HepG2 (cell line): Measurements from ENCODE around the gene PTK7. TPM values are rescaled to one million over a fixed set of nuclear protein-coding genes. Genes with fewer than 3 reads are reported as not detected.

Source experiments
- ATRX ChIP-seq: sonication (generic); formaldehyde crosslinking; IDR thresholded peaks from 2 replicates; pipeline ENCODE4 v1.4.0; 2020; ENCODE audit warnings: missing genetic modification reagents, borderline replicate concordance
- KDM3A ChIP-seq: IDR thresholded peaks from 2 replicates; pipeline ENCODE4 v1.6.1; 2018; ENCODE audit warnings: low read depth, missing compliant biosample characterization
- NCOA2 ChIP-seq: sonication (generic); formaldehyde crosslinking; IDR thresholded peaks from 2 replicates; pipeline ENCODE4 v1.8.0; 2022; ENCODE audit warnings: inconsistent platforms
- NFYB ChIP-seq: sonication (generic); formaldehyde crosslinking; IDR thresholded peaks from 2 replicates; pipeline ENCODE4 v1.4.0; 2020; ENCODE audit warnings: missing genetic modification reagents
- SCMH1 ChIP-seq: sonication (generic); formaldehyde crosslinking; IDR thresholded peaks from 2 replicates; pipeline ENCODE4 v1.9.0; 2021; ENCODE audit warnings: missing genetic modification reagents, mild to moderate bottlenecking, borderline replicate concordance
- SKI ChIP-seq: fragments of 450-650 bp; IDR thresholded peaks from one replicate; pipeline ENCODE4 v1.6.1; 2018; ENCODE audit warnings: mild to moderate bottlenecking; ENCODE audit not compliant: partially characterized antibody
- TCF7L2 ChIP-seq: IDR thresholded peaks from 2 replicates; pipeline ENCODE4 v1.6.1; 2011; ENCODE audit warnings: mild to moderate bottlenecking, low read depth, low read length, moderate library complexity
- THYN1 ChIP-seq: sonication (generic); formaldehyde crosslinking; IDR thresholded peaks from 2 replicates; pipeline ENCODE4 v1.8.1; 2023; ENCODE audit warnings: low read depth, mild to moderate bottlenecking, moderate library complexity, missing genetic modification reagents, borderline replicate concordance
- XBP1 ChIP-seq: sonication (generic); formaldehyde crosslinking; IDR thresholded peaks from 2 replicates; pipeline ENCODE4 v1.5.0; 2020; ENCODE audit warnings: missing genetic modification reagents
- ZFYVE20 ChIP-seq: sonication (generic); formaldehyde crosslinking; IDR thresholded peaks from 2 replicates; pipeline ENCODE4 v1.8.0; 2023; ENCODE audit warnings: low read depth, mild to moderate bottlenecking, moderate library complexity, missing genetic modification reagents, borderline replicate concordance
- ZNF446 ChIP-seq: sonication (generic); formaldehyde crosslinking; IDR thresholded peaks from 2 replicates; pipeline ENCODE4 v1.5.0; 2020; ENCODE audit warnings: mild to moderate bottlenecking, missing genetic modification reagents
- polyA plus RNA-seq, 8 experiments: library from polyadenylated mRNA; depleted of rRNA in 3 of 8; stranded (reverse) in 7 of 8; unstranded in 1 of 8; fragments of >200 nt; fragmentation: Illumina TruSeq in 4 of 8; extraction: Trizol in 4 of 8; gene quantifications; 2 replicates each; pipeline versions ENCODE4 v1.2.1 to v1.2.3, GENCODE V29; 2011 to 2016; ENCODE audit warnings: low read depth in 4 of 8, missing spikeins in 1 of 8, mixed read lengths in 1 of 8; ENCODE audit not compliant: insufficient read depth in 1 of 8
- total RNA-seq, 5 experiments: library from RNA; depleted of rRNA; stranded (reverse); fragments of >200 nt; fragmentation: Illumina TruSeq; extraction: Trizol; gene quantifications; 2 replicates each; pipeline ENCODE4 v1.2.3, GENCODE V29; 2016; ENCODE audit warnings: low read depth in 1 of 5
- TF ChIP-seq, protein P1 (sequence below): sonication (generic); formaldehyde crosslinking; IDR thresholded peaks from 2 replicates; pipeline ENCODE4 v1.4.0; 2020; ENCODE audit warnings: missing genetic modification reagents; ENCODE audit errors: not compliant biosample characterization
- TF ChIP-seq, protein P2 (sequence below): sonication (generic); formaldehyde crosslinking; conservative IDR thresholded peaks from 2 replicates; pipeline ENCODE4 v1.8.1; 2023; ENCODE audit warnings: missing genetic modification reagents
- TF ChIP-seq, protein P3 (sequence below): IDR thresholded peaks from 2 replicates; pipeline ENCODE4 v1.6.1; 2016; ENCODE audit warnings: mild to moderate bottlenecking, missing biosample characterization, missing genetic modification reagents
- TF ChIP-seq, protein P4 (sequence below): sonication (generic); formaldehyde crosslinking; IDR thresholded peaks from 2 replicates; pipeline ENCODE4 v1.8.0; 2022; ENCODE audit warnings: missing genetic modification reagents, low read depth, mild to moderate bottlenecking, borderline replicate concordance
- TF ChIP-seq, protein P5 (sequence below): IDR thresholded peaks from 2 replicates; pipeline ENCODE4 v1.6.1; 2016; ENCODE audit warnings: low read depth, missing genetic modification reagents, missing compliant biosample characterization
- TF ChIP-seq, protein P6 (sequence below): sonication (generic); formaldehyde crosslinking; IDR thresholded peaks from 2 replicates; pipeline ENCODE4 v1.4.0; 2020; ENCODE audit warnings: missing genetic modification reagents, mild to moderate bottlenecking, borderline replicate concordance

PTK7 gene
- total and polyA plus RNA-seq, 2 of the 13 experiments (the other 11 are each of a cell fraction or from before 2014, with no cell fraction given), result 98.5 to 99.8 TPM

DNA sequence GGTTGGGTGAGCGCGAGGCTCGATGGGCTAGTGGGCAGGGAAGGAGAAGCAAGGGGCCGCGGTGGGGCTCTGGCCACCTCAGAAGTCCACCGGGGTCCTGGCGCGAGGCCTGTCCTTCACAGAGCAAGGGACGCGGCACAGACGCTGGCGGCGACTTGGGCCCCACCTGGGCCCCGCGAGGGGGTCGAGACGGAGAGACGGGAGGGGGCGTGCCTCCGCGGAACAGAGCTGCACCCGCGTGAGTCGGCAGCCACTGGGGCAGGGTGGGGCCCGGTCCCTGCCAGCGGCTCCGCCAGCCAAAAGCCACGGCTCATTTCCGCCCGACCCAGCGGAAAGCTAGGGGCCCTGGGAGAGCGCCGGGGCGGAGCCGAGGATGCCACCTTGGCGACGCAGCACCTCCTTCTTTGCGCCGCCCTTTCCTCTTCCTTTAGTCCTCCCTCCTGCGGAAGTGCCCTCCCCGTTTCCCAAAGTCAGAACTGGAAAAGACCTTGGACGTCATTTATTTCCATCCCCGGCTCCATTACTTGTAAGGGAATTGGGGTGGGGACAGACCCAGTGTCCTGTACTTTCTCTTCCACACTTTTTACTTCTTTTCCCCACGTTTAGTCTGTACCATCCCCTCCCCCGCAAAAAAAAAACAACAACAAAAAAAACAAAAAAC lies 22.4 kb upstream of the PTK7 start, which contains the start of gene CUL7 (continued):
- TF ChIP-seq, protein P1, sequence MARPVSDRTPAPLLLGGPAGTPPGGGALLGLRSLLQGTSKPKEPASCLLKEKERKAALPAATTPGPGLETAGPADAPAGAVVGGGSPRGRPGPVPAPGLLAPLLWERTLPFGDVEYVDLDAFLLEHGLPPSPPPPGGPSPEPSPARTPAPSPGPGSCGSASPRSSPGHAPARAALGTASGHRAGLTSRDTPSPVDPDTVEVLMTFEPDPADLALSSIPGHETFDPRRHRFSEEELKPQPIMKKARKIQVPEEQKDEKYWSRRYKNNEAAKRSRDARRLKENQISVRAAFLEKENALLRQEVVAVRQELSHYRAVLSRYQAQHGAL (CRISPR knock-in tag), result no peak
- TF ChIP-seq, protein P2, sequence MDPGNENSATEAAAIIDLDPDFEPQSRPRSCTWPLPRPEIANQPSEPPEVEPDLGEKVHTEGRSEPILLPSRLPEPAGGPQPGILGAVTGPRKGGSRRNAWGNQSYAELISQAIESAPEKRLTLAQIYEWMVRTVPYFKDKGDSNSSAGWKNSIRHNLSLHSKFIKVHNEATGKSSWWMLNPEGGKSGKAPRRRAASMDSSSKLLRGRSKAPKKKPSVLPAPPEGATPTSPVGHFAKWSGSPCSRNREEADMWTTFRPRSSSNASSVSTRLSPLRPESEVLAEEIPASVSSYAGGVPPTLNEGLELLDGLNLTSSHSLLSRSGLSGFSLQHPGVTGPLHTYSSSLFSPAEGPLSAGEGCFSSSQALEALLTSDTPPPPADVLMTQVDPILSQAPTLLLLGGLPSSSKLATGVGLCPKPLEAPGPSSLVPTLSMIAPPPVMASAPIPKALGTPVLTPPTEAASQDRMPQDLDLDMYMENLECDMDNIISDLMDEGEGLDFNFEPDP (CRISPR knock-in tag), result no peak
- TF ChIP-seq, protein P3, sequence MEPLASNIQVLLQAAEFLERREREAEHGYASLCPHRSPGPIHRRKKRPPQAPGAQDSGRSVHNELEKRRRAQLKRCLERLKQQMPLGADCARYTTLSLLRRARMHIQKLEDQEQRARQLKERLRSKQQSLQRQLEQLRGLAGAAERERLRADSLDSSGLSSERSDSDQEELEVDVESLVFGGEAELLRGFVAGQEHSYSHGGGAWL (CRISPR knock-in tag), result peak; percentile 99
- TF ChIP-seq NCOA2 (CRISPR knock-in tag) (peak; percentile 73), THYN1 (CRISPR knock-in tag) (no peak), KDM3A (CRISPR knock-in tag) (peak; percentile 95), ZFYVE20 (CRISPR knock-in tag) (peak; percentile 56; the same call in 1 of the 2 replicates), TCF7L2 (no peak), SCMH1 (no peak), ATRX (CRISPR knock-in tag) (no peak), SKI (peak; percentile 70), ZNF446 (CRISPR knock-in tag) (peak; percentile 87; the same call in 1 of the 2 replicates), NFYB (CRISPR knock-in tag) (peak; percentile 57; the same call in 1 of the 2 replicates), XBP1 (CRISPR knock-in tag) (no peak)
- TF ChIP-seq, protein P4, sequence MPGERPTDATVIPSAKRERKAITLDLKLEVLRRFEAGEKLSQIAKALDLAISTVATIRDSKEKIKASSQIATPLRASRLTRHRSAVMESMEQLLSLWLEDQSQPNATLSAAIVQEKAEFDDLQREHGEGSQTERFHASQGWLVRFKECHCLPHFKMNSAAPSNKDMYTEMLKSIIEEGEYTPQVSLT, result no peak
- TF ChIP-seq, protein P5, sequence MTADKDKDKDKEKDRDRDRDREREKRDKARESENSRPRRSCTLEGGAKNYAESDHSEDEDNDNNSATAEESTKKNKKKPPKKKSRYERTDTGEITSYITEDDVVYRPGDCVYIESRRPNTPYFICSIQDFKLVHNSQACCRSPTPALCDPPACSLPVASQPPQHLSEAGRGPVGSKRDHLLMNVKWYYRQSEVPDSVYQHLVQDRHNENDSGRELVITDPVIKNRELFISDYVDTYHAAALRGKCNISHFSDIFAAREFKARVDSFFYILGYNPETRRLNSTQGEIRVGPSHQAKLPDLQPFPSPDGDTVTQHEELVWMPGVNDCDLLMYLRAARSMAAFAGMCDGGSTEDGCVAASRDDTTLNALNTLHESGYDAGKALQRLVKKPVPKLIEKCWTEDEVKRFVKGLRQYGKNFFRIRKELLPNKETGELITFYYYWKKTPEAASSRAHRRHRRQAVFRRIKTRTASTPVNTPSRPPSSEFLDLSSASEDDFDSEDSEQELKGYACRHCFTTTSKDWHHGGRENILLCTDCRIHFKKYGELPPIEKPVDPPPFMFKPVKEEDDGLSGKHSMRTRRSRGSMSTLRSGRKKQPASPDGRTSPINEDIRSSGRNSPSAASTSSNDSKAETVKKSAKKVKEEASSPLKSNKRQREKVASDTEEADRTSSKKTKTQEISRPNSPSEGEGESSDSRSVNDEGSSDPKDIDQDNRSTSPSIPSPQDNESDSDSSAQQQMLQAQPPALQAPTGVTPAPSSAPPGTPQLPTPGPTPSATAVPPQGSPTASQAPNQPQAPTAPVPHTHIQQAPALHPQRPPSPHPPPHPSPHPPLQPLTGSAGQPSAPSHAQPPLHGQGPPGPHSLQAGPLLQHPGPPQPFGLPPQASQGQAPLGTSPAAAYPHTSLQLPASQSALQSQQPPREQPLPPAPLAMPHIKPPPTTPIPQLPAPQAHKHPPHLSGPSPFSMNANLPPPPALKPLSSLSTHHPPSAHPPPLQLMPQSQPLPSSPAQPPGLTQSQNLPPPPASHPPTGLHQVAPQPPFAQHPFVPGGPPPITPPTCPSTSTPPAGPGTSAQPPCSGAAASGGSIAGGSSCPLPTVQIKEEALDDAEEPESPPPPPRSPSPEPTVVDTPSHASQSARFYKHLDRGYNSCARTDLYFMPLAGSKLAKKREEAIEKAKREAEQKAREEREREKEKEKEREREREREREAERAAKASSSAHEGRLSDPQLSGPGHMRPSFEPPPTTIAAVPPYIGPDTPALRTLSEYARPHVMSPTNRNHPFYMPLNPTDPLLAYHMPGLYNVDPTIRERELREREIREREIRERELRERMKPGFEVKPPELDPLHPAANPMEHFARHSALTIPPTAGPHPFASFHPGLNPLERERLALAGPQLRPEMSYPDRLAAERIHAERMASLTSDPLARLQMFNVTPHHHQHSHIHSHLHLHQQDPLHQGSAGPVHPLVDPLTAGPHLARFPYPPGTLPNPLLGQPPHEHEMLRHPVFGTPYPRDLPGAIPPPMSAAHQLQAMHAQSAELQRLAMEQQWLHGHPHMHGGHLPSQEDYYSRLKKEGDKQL (CRISPR knock-in tag), result no peak; the same call in 1 of the 2 replicates
- TF ChIP-seq, protein P6, sequence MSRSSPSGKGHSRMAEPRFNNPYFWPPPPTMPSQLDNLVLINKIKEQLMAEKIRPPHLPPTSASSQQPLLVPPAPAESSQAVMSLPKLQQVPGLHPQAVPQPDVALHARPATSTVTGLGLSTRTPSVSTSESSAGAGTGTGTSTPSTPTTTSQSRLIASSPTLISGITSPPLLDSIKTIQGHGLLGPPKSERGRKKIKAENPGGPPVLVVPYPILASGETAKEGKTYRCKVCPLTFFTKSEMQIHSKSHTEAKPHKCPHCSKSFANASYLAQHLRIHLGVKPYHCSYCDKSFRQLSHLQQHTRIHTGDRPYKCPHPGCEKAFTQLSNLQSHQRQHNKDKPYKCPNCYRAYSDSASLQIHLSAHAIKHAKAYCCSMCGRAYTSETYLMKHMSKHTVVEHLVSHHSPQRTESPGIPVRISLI (CRISPR knock-in tag), result peak; percentile 63; the same call in 1 of the 2 replicates
